Caco-2 (cell line): ENCODE data around the gene ARHGEF4. TPM values are rescaled to one million over a fixed set of nuclear protein-coding genes. Genes with fewer than 3 reads are reported as not detected.

Source experiments
- BruUV-seq: library from RNA; stranded (reverse); fragments of 400-500 nt; replicated peaks from 2 replicates; lab custom pipeline; 2021; lab: Mats Ljungman, UMichigan
- CTCF ChIA-PET: fragments of 300-600 bp; sonication (Branson Sonifier 250); formaldehyde crosslinking; loops from one replicate; lab custom pipeline; 2022; ENCODE audit warnings: antibody characterized with exemption; lab: Charles Lee
- POLR2A ChIA-PET: fragments of 300-600 bp; sonication (Branson Sonifier 250); formaldehyde crosslinking; loops from one replicate; lab custom pipeline; 2022; ENCODE audit warnings: antibody characterized with exemption; lab: Charles Lee
- DNase-seq, 2 experiments: peaks; one replicate each; pipeline versions ENCODE4 v3.0.0 to v3.0.0-alpha.2; 2020 to 2022
- H3K27me3 ChIP-seq: replicated peaks from 2 replicates; pipeline ENCODE4 v1.6.0; 2011; ENCODE audit warnings: low read length; ENCODE audit not compliant: control insufficient read depth, insufficient read depth
- H3K36me3 ChIP-seq: 2 replicates; pipeline ENCODE4 v1.5.1; 2011; ENCODE audit warnings: low read length; ENCODE audit not compliant: control insufficient read depth, insufficient read depth
- H3K4me1 ChIP-seq: fragments of 250-450 bp; sonication (Bioruptor Pico); 2 replicates; pipeline ENCODE4 v1.5.1; 2020; ENCODE audit warnings: mild to moderate bottlenecking
- H3K4me3 ChIP-seq: 2 replicates; pipeline ENCODE4 v1.5.1; 2011; ENCODE audit warnings: low read depth, mild to moderate bottlenecking, control low read depth, low read length
- H3K9me3 ChIP-seq: fragments of 250-450 bp; sonication (Bioruptor Pico); 2 replicates; pipeline ENCODE4 v1.5.1; 2020; ENCODE audit warnings: mild to moderate bottlenecking, moderate library complexity
- H3K27ac Mint-ChIP-seq: one replicate; pipeline ENCODE4 v1.8.0; 2022; ENCODE audit warnings: mixed read lengths; ENCODE audit not compliant: unreplicated experiment
- H3K27me3 Mint-ChIP-seq: one replicate; pipeline ENCODE4 v1.8.0; 2022; ENCODE audit warnings: mixed read lengths; ENCODE audit not compliant: insufficient read depth, unreplicated experiment
- H3K36me3 Mint-ChIP-seq: one replicate; pipeline ENCODE4 v1.8.0; 2022; ENCODE audit warnings: mild to moderate bottlenecking, mixed read lengths; ENCODE audit not compliant: insufficient read depth, unreplicated experiment
- H3K4me1 Mint-ChIP-seq: one replicate; pipeline ENCODE4 v1.8.0; 2022; ENCODE audit warnings: low read depth, mixed read lengths; ENCODE audit not compliant: unreplicated experiment
- H3K4me3 Mint-ChIP-seq: one replicate; pipeline ENCODE4 v1.8.0; 2022; ENCODE audit warnings: mild to moderate bottlenecking, moderate library complexity, mixed read lengths; ENCODE audit not compliant: unreplicated experiment
- H3K9me3 Mint-ChIP-seq: one replicate; pipeline ENCODE4 v1.8.0; 2022; ENCODE audit warnings: mixed read lengths; ENCODE audit not compliant: unreplicated experiment
- intact Hi-C: fragments of 100-400 bp; cut with micrococcal nuclease; formaldehyde crosslinking; loops from one replicate; pipeline ENCODE4 v1.10.0; 2022; ENCODE audit not compliant: unreplicated experiment
- total RNA-seq: library from RNA; stranded (reverse); gene quantifications from 2 replicates; pipeline ENCODE4 v1.2.3, GENCODE V29; 2022
- TF ChIP-seq, protein P1 (sequence below), 2 experiments: fragments of 200-600 bp in 1 of 2; IDR thresholded peaks; 1 replicate in 1 of 2; 2 replicates in 1 of 2; pipeline versions ENCODE4 v1.5.1 to v1.8.0; 2011 to 2022; ENCODE audit warnings: antibody characterized with exemption in 1 of 2, control low read depth in 1 of 2, inconsistent platforms in 1 of 2, low read depth in 1 of 2, low read length in 1 of 2, mild to moderate bottlenecking in 1 of 2, moderate library complexity in 1 of 2; ENCODE audit not compliant: insufficient read depth in 1 of 2, severe bottlenecking in 1 of 2, unreplicated experiment in 1 of 2

ARHGEF4 gene
- total RNA-seq, 1 experiment from 2014 or later = 1.8 TPM

- Histone ChIP-seq H3K9me3 (no peaks in the 10 kb centered on the region), H3K36me3 (no peaks in the 10 kb centered on the region), H3K4me1 (peaks cover 7% of the 10 kb centered on the region; the same call in 1 of the 2 replicates), H3K27me3 (no peaks in the 10 kb centered on the region), H3K4me3 (no peak overlapping the region)
- no peaks in the 10 kb centered on the region for H3K9me3 Mint-ChIP-seq
- no peak overlapping the region for H3K27ac Mint-ChIP-seq
- no peaks in the 10 kb centered on the region for H3K36me3 Mint-ChIP-seq
- intact Hi-C loops = no loop called here
- TF ChIP-seq, protein P1, sequence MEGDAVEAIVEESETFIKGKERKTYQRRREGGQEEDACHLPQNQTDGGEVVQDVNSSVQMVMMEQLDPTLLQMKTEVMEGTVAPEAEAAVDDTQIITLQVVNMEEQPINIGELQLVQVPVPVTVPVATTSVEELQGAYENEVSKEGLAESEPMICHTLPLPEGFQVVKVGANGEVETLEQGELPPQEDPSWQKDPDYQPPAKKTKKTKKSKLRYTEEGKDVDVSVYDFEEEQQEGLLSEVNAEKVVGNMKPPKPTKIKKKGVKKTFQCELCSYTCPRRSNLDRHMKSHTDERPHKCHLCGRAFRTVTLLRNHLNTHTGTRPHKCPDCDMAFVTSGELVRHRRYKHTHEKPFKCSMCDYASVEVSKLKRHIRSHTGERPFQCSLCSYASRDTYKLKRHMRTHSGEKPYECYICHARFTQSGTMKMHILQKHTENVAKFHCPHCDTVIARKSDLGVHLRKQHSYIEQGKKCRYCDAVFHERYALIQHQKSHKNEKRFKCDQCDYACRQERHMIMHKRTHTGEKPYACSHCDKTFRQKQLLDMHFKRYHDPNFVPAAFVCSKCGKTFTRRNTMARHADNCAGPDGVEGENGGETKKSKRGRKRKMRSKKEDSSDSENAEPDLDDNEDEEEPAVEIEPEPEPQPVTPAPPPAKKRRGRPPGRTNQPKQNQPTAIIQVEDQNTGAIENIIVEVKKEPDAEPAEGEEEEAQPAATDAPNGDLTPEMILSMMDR (IDR thresholded peaks at IDR 0.05; ENCODE audit: insufficient read depth in 1 of 2, low read depth in 1 of 2, low read length in 1 of 2, severe bottlenecking in 1 of 2, unreplicated experiment in 1 of 2) = no peak
- H3K4me3 Mint-ChIP-seq = no peak overlapping the region
- ChIA-PET POLR2A (no interaction called here), CTCF (no interaction called here)
- peaks cover 6% of the 10 kb centered on the region for H3K4me1 Mint-ChIP-seq
- no peaks in the 10 kb centered on the region for H3K27me3 Mint-ChIP-seq
- no peak for DNase-seq
- no TSS peak for BruUV-seq
Measured at GRCh38 chr2:130963849-130964793, 127.4 kb downstream of the ARHGEF4 start.

- DNase-seq = no peak
- H3K36me3 Mint-ChIP-seq = no peaks in the 10 kb centered on the region
- Histone ChIP-seq H3K36me3 (no peaks in the 10 kb centered on the region), H3K27me3 (no peaks in the 10 kb centered on the region), H3K9me3 (no peaks in the 10 kb centered on the region), H3K4me1 (peaks cover 7% of the 10 kb centered on the region; the same call in 1 of the 2 replicates), H3K4me3 (no peak overlapping the region)
- H3K9me3 Mint-ChIP-seq = no peaks in the 10 kb centered on the region
- peaks cover 6% of the 10 kb centered on the region for H3K4me1 Mint-ChIP-seq
- H3K4me3 Mint-ChIP-seq = no peak overlapping the region
- no TSS peak for BruUV-seq
- no peaks in the 10 kb centered on the region for H3K27me3 Mint-ChIP-seq
- intact Hi-C loops = no loop called here
- TF ChIP-seq, protein P1 (IDR thresholded peaks at IDR 0.05; ENCODE audit: insufficient read depth in 1 of 2, low read depth in 1 of 2, low read length in 1 of 2, severe bottlenecking in 1 of 2, unreplicated experiment in 1 of 2) = no peak
- ChIA-PET POLR2A (no interaction called here), CTCF (no interaction called here)
- H3K27ac Mint-ChIP-seq = no peak overlapping the region
Measured at GRCh38 chr2:130964931-130965330, 128.2 kb downstream of the ARHGEF4 start.

GRCh38 chr2:130966149-130966774, 129.5 kb downstream of the ARHGEF4 start:
- no peaks in the 10 kb centered on the region for H3K27me3 Mint-ChIP-seq
- no peaks in the 10 kb centered on the region for H3K36me3 Mint-ChIP-seq
- CTCF ChIA-PET = no interaction called here
- POLR2A ChIA-PET = no interaction called here
- peaks cover 6% of the 10 kb centered on the region for H3K4me1 Mint-ChIP-seq
- Histone ChIP-seq H3K27me3 (no peaks in the 10 kb centered on the region), H3K36me3 (no peaks in the 10 kb centered on the region), H3K4me1 (peaks cover 7% of the 10 kb centered on the region; the same call in 1 of the 2 replicates), H3K4me3 (no peak overlapping the region), H3K9me3 (no peaks in the 10 kb centered on the region)
- no peak overlapping the region for H3K27ac Mint-ChIP-seq
- TF ChIP-seq, protein P1 (IDR thresholded peaks at IDR 0.05; ENCODE audit: insufficient read depth in 1 of 2, low read depth in 1 of 2, low read length in 1 of 2, severe bottlenecking in 1 of 2, unreplicated experiment in 1 of 2) = no peak
- intact Hi-C loops = no loop called here
- H3K9me3 Mint-ChIP-seq = no peaks in the 10 kb centered on the region
- no peak for DNase-seq
- BruUV-seq = no TSS peak
- no peak overlapping the region for H3K4me3 Mint-ChIP-seq
